Epidermal melanocyte (primary cell): ENCODE data around the gene OLA1.

Source experiments
- DNase-seq: peaks from one replicate; pipeline ENCODE4 v3.0.0; 2011; ENCODE audit warnings: low spot score; ENCODE audit not compliant: insufficient read length

OLA1 gene

DNA sequence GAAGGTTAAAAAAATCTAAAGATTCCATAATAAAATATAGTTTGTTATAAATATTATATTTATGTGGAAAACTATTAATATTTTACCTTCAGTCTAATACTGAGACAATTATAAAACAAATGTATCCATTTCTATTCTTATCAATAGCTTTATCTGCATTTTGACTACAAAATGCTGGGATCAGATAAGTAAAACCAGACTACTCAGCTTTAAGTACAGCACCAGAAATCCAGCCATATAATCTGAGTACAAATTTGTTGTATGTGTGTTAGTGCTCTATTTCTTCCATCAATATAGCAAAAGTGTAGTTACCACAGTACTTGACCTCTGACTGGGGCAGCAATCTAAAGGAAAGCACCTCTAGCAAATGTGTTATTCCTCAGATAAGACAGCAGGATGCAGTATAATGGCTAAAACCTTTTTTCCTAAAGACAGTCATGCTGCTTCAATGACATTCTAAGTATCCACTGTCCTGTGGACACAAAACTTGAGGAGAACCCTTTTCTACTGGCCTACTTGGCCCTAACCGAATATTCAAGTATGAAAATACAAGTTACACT, 68.1 kb downstream of the OLA1 start:
- DNase-seq: no peak

DNA sequence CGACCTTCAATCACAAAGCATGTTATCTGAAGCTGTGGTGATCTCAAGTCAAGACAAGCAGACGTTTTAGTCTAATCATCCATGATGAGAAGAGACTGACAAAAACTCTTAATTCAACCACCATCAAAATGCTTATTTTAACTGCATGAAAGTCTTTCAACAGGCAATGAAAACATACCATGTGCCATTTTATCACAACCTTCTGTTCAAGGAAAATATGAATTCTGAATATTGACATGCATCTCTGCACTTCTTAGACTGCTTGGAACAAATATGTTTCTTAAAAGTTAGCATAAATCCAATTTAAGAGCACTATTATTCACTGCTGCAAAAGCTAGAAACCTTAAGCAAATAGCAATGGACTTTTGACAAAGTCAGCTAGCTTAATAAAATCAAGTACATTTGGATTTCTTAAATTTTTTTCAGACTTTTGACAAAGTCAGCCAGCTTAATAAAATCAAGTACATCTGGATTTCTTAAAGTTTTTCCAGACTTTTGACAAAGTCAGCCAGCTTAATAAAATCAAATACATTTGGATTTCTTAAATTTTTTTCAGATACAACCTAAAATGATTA, 70.9 kb downstream of the OLA1 start:
- no peak for DNase-seq

DNA sequence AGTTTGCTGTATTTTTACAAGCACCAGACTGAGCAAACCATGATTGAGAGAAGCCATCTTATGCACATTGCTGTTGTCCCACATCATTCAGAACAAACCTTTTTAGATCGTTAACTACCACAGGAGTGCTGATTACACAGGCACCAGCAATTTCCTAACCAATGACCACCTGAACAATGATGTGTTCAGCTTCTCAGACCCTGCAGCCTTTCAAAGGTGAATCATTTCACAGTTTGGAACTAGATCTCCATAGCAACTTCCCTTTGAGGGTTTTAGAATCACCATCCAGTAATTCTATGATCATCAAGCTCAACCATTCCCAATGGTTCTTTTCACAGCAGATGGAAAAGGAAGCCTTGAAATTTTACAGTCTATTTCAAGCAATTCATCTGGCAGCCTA, 71.4 kb downstream of the OLA1 start:
- DNase-seq: no peak

DNA sequence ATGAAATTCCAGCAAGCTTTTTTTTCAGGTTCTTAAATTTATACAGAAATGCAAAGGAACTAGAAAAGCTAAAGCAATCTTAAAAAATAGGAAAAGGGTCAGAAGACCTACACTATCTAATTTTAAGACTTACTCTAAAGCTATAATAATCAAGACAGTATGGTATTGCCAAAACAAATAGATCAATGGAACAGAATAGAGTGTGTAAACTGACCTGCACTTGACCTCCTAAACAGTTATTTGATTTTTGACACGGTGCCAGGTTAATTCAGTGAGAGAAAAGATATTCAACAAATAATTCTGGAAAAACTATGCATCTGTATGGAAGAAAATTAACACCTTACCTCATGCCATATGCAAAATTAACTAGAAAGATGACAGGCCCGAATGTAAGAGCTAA, 73.6 kb downstream of the OLA1 start:
- DNase-seq: no peak

DNA sequence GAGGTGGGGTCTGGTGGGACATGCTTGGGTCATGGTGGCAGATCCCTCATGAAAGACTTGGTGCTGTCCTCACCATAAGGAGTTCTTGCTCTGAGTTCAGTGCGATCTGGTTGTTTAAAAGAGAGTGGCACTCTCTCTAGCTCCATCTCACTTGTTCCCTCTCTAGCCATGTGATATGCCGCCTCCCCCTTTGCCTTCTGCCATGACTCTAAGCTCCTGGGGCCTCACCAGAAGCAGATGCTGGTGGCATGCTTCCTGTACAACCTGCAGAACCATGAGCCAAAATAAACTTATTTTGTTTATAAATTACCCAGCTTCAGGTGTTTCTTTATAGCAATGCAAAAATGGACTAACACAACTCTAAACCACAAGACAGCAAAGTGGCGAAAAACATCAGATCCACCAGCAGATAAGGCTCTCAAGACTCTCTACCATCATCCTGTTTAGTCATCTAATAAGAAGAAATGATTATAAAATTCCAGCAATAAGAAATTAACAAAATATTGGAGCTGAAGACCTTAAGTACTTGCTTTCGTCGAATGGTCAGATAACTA, 75.5 kb downstream of the OLA1 start:
- no peak for DNase-seq

DNA sequence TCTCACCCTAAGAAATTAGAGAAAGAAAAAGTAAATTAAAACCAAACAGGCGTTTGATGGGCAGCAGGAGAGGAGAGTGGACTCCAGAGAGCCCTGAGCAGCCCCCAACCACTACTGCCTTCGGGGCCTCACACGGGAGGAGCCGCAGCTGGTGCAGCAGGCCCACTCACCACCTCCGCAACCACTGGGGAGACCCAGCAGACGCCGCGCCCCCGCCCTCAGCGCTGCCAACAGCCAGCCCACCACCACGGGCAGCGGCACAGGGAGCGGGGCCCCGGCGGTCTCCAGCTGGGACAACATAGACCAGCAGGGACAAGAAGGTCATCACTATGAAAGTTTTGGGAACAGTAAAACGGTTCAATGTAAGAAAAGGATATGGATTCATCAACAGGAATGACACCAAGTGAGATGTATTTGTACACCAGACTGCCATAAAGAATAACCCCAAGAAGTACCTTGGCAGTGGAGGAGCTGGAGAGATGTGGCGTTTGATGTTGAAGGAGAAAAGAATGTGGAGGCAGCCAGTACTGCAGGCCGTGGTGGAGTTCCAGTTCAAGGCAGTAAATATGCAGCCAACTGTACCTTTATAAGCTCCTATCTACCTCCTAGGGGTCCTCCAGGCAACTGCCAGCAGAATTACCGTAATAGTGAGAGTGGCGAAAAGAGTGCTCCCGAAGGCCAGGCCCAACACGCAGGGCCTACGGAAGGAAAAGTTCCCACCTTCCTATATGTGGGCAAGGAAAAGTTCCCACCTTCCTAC, 76.5 kb downstream of the OLA1 start:
- DNase-seq: no peak

DNA sequence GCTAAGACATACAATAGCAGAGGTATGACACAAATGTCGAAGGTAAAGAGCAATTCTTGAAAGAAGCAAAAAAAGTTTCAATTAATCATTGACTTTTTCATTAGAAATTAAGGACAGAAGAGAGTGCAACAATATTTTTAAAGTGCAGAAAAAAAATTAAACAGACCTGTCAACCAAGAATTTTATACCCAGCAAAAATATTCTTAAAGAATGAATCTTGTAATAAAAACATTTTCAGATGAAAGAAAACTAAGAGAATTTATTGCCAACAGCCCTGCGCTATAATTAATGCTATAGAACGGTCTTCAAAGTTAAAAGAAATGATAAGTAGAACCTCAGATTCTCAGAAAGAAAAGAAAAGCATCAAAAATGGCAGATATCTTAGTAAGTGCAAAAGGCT, 79.0 kb downstream of the OLA1 start:
- DNase-seq: no peak

DNA sequence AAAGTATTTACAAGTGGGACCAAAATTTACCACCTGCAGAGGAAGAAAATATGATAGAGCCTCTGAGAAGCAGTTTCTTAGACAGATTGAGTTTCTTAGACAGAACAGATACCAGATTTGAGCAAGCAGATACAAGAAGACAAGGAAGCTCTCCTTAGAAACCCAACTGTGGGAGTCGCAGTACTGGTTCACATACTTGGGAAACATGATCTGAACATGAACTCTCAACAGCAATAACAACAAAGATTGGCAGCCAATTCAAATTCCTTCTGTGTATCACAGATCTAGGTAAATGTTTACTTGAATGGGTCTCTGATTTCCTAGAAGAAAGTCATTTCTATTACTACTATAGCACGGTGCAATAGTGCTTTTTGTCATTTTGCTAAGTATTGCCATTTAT, 82.1 kb downstream of the OLA1 start:
- DNase-seq: no peak

DNA sequence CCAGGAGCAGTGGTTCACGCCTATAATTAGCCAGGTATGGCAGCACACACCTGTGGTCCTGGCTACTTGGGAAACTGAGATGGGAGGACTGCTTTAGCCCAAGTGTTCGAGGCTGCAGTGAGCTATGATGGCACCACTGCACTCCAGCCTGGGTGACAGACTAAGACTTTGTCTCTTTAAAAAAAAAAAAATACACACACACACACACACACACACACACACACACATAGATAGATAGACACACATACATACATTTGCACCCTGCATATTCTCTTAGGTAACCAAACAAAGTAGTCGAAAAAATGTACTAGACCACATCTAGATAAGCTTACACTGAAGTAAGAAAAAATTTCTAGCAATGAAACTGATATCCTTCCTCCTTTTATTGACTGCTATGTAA, 86.8 kb downstream of the OLA1 start:
- DNase-seq: no peak

DNA sequence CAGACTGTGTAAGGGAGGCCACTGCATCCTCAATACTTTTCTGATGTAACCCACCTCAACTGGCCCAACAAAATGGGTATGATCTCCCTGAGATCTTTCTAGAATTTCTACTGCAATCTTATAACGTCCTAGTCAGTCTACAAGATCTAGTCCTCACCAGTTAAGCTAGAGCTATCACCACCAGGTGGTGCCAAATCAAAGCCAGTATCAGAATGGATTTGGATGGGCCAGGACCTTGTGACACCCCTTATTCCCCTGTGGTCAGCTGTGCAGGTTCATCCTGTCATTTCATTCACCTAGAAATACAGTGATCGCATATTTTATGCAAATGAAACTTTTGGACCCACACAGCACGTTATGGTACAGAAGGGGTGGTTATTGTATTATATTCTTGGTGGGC, 90.3 kb downstream of the OLA1 start:
- no peak for DNase-seq

DNA sequence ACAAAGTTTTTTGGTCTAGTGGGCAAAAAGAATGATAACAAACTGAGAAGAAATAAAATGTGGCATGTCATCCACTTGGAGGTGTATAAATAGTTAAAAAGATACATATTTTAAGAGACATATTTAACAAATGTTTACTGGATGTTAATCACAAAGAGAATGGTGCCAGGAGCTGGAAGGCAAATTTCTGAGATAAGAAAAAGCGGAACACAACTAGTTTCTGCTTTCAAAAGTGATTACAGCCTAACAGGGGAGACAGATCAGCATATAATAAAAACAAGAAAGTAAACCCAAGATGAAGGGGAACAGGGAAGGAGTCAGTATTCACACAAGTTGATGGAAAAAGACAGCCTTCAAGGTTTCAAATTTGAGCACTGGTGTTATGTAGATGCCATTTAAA, 91.3 kb downstream of the OLA1 start:
- DNase-seq: no peak

DNA sequence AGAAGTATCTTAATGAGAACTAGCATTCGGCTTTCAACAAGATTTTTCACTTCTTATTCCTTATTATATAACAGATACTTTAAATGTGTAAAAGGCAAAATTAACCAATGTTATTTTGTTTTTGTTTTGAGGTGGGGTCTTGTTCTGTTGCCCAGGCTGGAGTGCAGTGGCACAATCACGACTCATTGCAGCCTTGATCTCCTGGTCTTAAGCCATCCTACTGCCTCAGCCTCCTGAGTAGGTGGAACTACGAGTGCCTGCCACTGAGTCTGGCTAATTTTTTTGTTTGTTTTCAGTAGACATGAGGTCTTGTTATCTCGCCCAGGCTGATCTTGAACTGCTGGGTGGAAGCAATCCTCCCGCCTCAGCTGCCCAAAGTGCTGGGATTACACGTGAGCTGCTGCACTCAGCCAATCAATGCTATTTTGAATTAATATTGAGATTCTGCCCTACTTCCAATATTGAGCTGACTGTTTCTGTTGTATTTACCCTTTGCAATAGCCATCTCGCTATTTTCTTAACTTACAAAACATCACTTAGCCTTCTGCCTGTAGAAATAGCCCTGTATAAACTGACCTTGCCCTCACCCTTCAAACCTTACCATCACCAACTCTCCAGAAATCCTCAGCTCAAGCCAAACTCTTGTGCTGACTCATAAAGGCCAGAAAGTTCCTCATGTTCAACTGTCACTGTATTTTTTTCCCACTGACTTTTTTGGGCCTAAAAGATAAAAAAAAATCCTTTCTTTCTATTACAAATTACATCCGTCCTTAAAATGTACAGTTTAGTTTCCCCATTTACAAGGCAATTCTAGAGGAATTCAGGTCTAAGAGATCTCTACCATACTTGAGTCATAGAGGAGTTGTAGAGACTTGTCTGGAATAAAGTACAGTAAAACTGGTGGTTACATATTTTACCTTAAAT, 94.3 kb downstream of the OLA1 start:
- DNase-seq: no peak

DNA sequence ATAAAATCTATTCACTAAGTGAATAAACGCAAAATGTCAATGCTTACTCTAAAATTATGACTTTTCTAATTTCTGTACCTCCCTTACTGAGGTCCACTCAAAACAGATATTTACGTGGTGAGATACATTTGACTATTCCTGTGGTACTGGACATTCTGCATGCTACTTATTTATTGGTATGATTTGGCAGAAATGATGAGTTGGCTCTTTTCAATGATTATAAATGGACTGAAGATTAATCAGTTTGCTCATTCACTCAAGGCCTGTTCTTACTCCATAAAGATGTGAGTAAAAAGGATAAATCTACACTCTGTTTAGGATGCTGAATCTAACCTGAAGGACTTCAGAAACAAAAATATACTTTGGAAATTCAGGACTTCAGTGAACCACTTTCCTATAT, 98.8 kb downstream of the OLA1 start:
- no peak for DNase-seq

DNA sequence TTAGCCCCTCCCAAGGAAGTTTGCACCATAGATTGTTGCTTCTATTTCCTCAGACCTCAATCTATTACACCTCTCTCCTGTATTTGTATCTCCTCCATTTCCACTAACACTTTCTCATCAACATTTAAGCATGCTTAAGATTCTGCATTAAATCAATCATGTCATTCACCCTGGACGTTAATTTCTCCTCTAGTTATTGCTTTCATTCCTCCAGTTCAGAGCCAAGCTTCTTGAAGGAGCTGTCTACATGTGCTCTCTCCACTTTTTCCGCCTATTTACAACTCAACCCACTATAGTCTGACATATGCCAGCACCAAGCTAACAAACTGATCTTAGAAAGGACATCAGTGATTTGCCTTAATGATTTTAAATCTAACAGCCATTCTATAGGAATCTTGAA, 99.5 kb downstream of the OLA1 start:
- no peak for DNase-seq

DNA sequence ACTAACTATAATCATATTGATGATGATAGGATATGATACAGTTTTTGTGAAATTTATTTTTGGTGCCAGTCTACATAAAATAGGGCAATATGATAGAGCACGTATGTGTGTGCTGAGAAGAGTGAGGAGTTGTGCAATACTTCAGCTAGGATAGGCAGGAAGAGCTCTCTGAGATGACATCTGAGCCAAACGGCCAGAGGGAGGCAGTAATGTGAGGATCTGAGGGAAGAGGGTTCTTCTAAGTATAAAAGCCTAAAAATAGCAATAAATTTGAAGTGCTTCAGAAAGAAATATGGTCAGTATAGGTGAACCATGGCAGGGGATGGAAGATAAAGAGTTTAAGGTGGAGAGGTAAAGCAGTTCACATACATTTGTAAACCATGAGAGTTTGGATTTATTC, 102.5 kb downstream of the OLA1 start:
- no peak for DNase-seq

DNA sequence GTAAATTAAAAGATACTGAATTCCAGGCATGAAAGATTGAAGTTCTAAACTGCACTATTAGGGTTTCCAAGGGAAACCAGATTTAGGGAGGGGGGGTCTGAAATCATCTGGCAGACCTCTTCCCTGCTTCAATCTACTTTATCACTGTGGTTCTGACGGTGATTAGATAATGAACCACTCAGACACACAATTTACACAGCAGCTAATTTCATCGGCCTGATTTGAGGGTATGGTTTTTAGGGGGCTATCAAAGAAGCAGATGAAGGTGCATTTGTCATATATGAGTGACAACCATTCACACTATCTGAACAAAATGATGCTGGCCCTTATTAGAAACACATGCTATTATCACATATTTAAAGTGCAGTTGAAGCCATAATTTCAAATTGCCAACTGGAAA, 106.0 kb downstream of the OLA1 start:
- no peak for DNase-seq

DNA sequence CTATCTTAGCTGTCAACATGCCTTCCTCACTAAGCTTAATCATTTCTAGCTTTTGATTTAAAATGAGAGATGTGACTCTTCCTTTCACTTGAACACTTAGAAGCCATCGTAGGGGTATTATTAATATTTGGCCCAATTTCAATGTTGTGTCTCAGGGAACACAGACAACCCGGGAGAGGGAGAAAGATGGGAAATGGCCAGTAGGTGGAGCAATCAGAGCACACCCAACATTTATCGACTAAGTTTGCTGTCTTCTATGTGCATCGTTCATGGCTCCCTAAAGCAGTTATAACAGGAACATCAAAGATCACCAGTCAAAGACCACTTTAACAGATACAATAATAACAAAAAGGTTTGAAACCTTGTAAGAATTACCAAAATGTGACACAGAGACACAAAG, 110.2 kb downstream of the OLA1 start:
- DNase-seq: no peak

DNA sequence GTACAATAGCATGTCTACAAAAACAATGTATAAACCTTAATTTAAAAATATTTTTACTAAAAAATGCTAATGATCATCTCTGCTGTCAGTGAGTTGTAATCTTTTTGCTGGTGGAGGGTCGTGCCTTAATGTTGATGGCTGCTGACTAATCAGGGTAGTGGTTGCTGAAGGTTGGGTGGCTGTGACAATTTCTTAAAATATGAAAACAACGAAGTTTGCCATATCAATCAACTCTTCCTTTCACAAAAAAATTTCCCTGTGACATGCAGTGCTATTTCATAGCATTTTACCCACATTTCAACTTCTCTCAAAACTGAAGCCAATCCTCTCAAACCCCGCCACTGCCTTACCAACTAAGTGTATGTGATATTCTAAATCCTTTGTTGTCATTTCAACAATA, 112.4 kb downstream of the OLA1 start:
- no peak for DNase-seq

DNA sequence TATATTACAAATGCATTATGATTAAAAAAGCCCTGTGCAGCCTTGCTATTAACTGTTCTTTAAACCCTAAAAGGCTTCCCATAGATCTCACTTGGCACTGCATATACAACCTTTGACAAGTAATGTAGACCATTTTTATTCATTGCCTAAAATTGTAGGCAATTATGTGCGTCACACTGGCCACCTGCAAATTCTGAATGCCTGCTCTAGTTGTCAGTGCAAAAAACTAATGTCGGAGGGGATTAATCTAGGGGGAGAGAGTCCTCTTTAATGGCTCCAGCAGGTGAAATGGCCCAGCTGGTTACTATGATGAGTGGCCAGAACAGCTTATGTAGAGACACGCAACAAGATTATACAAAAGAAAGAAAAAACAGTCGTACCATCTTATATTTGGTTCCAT, 123.2 kb downstream of the OLA1 start:
- no peak for DNase-seq

DNA sequence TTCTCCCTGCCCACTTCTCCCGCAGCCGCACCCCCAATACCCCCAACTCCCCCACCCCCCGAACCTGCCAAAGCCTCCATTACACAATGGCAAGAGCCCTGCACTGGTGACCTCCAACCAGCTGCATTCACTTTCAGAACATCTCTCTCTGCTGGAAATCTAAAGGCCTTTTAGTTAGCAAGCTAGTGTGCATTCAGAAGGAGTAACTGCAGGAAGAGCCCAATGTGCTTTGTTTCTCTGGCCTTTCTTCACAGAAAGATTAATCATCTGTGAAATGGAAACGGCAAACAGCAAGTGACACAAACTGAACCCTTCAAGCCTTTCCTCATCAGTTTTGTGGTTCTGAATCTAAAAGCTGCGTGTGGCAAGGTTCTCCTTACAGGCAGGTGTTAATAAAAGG, 124.2 kb downstream of the OLA1 start:
- no peak for DNase-seq

DNA sequence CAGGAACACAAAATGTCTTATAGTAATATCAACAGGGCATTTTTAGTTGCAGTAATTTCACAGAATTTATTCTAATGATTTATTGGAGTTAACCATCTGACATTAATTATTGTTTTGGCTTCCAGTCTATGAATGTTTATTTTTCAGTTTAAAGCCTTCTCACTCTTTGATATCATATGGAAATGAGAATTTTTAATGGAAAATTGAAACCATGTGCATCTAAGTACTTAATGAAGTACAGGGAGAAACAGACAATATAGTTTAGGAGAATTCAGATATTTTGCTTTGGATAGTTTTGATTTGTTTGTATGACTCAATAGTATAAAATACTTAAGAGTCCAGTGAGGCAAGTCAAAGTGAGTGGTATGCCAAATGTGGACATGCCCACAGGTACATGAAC, 126.1 kb downstream of the OLA1 start:
- no peak for DNase-seq

DNA sequence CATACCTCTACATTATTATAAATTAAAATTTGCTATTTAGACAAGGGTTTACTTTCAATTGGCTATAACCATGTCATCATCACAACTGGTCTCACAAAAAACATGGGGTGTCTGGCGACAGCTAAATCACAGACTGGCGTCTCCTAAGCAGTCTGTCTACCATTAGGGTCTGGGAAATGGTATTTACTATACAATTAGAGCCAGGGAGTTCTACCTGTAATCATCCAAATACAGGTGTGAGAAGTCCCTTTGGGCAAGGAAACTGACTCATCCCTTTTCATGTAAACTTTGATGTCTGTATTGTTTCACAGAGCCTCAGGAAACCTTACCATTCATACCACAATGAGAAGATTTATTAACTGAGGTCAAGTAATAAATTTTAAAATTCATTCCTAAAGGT, 126.7 kb downstream of the OLA1 start:
- DNase-seq: no peak
